GM12891 (cell line): Measurements from ENCODE around the gene KCNQ1OT1.

ENCODE experiments used
- POLR2A ChIP-seq: IDR thresholded peaks from 2 replicates; pipeline ENCODE4 v1.6.1; 2011; ENCODE audit warnings: low read depth, low read length, control low read depth
- POLR2AphosphoS5 ChIP-seq: IDR thresholded peaks from 2 replicates; pipeline ENCODE4 v1.6.1; 2011; ENCODE audit warnings: low read depth, low read length, control low read depth
- POU2F2 ChIP-seq: IDR thresholded peaks from 2 replicates; pipeline ENCODE4 v1.6.1; 2011; ENCODE audit warnings: low read depth, mild to moderate bottlenecking, control low read depth, low read length, moderate library complexity
- TAF1 ChIP-seq: IDR thresholded peaks from 2 replicates; pipeline ENCODE4 v1.6.1; 2011; ENCODE audit warnings: low read depth, low read length, control low read depth

DNA sequence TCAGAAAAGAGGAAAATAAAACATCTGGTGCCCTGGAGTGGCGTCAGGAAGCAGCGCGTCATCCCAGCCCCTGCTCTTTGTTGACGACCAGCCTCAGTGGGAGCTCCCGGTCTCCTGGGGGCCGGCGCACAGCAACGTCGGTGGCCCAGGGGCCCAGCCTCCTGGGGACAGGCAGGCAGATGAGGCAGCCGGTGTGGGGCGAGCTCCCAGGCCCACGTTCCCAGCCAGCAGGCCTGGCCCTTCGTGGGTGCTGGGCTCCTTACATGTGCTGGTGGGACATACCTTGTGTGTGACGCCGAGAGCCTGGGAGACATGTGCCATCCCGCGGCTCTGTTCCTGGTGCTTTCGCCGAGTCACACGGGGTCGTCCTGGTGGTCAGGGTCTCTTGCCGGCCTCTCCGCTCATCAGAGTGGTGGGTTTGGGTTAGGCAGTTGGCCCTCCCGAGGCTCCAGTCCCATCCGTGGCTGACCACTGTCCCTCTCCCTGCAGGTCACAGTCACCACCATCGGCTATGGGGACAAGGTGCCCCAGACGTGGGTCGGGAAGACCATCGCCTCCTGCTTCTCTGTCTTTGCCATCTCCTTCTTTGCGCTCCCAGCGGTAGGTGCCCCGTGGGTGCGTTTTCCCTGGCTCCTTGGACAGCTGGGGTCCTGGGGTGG lies 116.7 kb downstream of the KCNQ1OT1 start:
- TF ChIP-seq POLR2A = no peak
- TF ChIP-seq POLR2AphosphoS5 = no peak
- TF ChIP-seq TAF1 = no peak
- no peak for TF ChIP-seq POU2F2
